ENCODE results near the gene CDH4. TPM values are rescaled to one million over a fixed set of nuclear protein-coding genes. Genes with fewer than 3 reads are reported as not detected.

The CDH4 gene
- total RNA-seq, 1 donor from 2014 or later, result not detected

DNA sequence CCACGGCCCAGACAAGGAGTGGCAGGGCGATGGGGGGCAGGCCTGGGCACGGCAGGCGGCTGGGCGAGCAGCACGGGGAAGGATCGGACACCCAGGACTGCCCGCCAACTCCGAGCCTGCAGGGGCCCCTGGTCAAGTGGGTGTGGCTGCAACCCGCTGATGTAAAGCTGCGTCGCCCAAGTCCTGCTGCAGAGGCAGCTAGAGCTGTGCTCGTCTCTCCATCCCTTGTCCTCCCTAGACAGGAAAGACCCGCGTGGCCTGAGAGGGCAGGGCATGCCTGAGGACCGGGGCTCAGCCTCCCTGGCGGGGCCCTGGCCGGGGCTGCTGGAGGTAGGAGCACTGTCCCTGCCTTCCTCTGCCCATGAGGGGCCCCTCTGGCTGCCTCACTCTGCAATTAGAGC is 281.2 kb downstream of the CDH4 start:
- no peak for DNase-seq (ENCODE audit: low spot score)
- intact Hi-C loops (cut with DNase I), result no loop called here

DNA sequence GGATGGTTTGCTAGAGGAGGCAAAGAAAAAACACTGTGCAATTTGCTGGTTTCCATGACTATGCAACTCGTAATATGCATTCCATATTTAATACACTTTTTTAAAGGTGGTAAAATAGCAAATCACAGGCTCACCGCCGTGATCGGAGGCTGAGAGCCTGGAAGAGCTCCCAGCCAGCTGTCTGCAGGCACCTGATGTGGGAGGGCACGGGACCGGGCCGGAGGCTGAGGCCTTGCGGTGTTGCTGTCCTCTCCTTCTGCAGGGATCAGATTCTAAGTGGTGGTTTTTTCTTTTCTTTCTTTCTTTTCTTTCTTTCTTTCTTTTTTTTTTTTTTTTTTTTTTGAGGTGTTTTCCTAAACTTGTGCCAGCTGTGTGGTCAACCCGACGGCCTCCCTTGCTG is 282.3 kb downstream of the CDH4 start:
- DNase-seq (ENCODE audit: low spot score), result no peak
- intact Hi-C loops (cut with DNase I), result no loop called here

DNA sequence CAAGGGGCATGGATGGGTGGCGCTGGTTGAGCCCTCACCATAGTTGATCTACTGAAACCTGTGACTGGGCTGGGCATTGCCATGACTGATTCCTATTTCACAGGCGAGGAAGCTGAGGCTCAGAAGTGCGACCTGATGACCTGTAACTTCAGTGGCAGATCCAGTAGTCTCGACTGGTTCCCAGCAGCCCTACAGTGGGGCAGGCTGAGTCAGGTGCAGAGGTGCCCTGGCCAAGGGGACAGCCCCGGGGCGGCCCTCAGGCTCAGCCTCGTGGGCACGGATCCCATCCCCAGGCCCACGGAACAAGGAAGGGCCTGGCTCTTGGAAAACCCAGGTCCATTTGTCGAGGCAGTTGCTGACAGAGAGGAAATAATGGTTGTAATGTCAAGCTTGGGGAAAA is 283.0 kb downstream of the CDH4 start:
- intact Hi-C loops (cut with DNase I), result no loop called here

DNA sequence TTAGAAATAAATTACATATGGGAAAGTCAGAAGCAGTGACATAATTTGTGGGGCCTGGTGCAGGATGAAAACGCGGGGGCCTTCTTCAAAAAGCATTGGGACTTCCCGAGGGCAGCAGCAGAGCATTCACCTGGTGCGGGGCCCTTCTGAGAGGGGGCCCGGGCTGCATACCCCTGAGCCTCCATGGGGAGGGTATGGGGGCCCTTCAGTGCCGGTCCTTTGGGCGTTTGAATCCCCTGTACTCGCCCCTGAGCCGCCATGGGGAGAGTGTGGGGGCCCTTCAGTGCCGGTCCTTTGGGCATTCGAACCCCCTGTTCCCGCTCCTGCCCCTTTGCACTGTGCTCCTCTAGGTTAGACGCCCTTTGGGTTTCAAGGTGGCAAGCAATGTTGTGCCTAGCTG is 283.5 kb downstream of the CDH4 start:
- intact Hi-C loops (cut with DNase I), result no loop called here
- no peak for DNase-seq (ENCODE audit: low spot score)

More for the DNA sequence above, 283.0 kb downstream of the CDH4 start:
- DNase-seq (ENCODE audit: low spot score), result no peak

DNA sequence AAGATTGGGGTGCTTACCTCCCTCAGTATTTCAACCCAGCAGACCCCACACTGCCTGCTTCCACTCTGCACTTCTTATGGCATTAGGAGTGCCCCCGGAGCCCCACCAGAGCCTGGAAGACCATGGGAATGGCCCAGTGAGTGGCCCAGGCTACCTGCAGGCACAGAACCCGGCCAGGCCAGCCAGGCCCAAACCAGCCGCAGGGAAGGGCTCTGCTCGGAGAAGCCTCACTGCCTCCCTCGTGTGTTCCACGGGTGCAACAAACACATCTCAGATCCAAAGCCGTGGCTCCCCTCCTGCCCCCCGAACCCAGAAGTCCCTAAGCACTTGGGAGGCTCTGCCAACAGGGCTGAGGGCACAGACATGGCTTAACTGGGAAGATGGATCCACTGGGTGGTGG is 283.9 kb downstream of the CDH4 start:
- intact Hi-C loops (cut with DNase I), result no loop called here
- DNase-seq (ENCODE audit: low spot score), result no peak

DNA sequence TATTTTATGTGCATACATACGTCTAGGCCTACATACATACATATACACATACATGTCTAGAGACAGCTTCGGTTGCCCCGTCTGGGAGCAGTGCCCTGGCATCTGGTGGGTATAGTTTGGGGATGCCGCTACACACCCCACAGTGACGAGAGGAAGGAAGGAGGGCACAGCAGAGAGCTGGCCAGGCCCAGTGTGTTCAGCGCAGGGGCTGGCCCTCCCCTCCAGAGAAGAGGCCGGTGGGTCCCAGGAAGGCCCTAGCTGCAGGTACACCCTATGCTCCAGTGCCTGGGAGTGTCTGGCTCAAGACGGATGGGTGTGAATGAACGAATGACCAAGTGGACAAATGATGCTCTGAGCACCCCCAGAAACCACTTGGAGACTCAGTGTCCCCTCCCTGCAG is 284.6 kb downstream of the CDH4 start:
- intact Hi-C loops (cut with DNase I), result no loop called here
- DNase-seq (ENCODE audit: low spot score), result no peak

DNA sequence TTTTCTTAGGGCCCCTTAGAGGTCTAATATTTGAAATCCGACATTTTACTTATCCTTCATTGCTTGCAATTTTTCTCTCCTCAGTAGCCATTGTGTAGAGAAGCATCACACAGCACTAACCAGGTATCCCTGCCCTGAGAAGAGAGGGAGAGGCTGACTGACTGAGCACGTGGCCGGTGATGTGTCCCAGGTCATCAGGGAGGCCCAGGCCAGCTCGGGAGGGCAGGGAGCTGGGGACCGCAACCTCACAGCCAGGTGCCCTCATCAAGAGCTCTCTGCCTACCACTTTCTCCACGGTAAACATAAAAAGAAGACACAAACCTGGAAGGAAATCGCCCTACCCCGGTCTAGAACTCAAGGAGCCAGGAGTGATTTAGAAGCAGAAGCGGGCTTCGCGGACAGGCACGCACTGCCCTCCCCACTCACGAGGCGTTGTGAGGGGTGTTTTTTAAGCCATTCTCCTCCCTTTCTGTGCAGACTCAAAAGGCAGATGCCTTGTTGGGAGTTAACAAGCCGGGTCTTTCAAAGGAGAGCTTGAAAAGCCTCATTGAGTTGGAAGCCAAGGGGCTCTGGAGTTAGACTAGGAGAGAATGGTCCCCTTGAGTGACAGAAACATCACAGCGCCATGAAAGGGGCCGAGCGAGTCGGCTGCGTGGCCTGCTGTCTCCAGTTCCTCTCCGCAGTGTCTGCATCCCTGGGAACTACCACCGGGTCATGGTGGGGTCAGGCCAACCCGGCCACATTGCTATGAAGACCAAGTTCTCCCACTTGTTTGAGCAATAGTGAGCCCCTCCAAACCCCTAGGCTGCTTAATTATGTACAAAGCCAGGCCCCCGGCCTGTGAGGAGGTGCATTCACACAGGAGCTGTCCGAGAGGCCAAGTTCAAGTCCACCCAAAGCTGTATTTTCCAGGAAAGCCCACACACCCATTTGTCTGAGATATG is 285.4 kb downstream of the CDH4 start:
- DNase-seq (ENCODE audit: low spot score), result no peak
- intact Hi-C loops (cut with DNase I), result no loop called here

DNA sequence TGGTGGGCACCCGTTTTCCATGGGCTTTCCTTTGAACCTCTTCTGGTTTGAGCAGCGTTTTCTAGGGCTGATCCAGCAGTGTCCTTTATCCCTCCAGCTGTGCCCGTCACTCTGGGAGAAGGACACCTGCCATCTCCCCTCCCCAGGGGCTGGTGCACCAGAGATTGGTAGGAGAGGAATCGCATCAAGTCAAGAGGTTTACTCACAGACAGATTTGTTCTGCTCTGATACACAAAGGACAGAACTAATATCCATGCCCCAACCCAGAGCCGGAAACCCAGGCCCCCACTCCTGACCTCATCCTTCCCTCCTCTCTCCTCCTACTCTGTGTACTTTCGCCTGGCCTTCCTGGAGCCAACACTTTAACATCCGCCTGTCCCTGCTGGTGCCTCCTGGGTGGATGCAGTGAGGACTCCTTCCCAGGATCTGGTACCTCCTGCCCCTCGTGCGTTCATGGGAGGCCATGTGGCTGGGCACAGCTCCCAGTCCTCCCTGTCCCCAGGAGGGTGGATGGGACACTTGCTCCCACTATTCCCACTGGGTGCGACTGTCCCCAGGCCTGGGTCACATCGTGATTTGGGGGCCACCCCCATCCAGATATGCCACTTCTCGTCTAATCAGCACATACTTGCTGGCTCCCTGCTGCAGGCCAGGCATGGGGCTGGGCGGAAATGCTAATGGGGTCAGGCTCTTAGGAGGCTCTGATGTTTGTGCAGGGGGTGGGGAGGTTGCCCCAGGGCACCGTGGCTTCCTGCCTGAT is 286.3 kb downstream of the CDH4 start:
- DNase-seq (ENCODE audit: low spot score), result no peak
- intact Hi-C loops (cut with DNase I), result no loop called here

DNA sequence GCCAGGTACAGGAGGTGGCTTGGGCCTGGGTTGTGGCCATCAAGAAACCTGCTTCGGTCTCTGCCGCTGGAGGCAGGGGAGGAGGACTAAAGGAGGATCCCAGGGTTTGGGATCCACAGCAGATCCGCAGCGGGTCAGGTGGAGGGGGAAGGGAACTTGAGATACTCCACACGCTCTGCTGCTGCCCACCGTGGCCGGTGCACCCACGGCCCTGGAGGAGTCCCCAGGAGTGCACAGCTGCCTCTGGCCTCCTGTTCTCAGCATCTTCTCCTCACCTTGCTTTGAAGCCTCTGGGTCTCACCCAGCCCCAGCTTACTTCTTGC is 286.8 kb downstream of the CDH4 start:
- intact Hi-C loops (cut with DNase I), result no loop called here
- no peak for DNase-seq (ENCODE audit: low spot score)

DNA sequence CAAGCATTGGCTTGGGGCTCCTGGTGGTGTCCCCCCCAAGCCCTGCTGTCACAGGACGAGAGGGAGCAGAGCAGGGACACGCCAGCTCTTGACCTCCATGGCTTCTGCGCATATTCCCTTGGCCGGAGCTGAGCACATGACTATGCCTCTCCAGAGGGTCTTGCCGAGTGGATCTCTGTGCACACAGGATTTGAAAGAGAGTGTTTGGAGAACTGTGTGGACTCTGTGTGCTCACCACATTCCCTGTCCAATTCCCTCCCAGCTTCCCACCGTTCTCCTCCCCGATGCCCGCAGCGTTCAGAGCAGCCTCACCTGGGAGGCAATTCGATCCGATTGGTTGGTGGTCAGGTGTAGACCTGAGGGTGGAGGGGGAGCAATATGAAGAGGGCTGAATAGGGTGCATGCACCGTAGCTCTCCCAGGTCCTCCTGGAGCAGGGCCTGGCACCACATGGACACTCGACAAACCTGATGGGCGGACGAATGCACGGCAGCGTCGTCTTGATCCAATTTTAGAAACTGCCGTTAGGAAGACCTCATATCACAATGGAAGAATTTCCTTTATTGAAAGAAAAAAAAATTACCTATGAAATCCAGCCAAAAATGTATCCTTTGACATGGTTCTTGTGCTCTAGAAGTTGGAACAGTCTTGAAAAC is 287.8 kb downstream of the CDH4 start:
- intact Hi-C loops (cut with DNase I), result no loop called here
- DNase-seq (ENCODE audit: low spot score), result no peak

DNA sequence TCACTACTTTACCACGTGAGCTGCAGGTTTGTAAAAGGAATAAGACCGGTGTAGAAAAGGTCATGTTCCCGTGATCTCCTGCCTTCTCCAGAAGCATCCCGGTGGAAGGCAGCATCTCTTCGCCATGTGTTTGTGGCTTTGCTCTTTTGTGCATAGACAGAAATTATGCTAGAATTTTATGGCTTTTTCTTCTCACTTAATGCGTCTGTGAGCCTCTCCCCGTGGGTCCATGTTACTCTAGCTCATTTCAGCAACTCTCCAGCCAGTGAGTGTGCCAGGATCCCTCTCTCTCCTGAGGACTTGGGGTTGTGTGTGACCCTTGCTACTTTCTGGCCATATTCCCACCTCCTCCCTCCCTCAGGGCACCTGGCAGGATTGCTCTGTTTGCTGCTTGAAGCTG is 289.5 kb downstream of the CDH4 start:
- no peak for DNase-seq (ENCODE audit: low spot score)
- intact Hi-C loops (cut with DNase I), result no loop called here

DNA sequence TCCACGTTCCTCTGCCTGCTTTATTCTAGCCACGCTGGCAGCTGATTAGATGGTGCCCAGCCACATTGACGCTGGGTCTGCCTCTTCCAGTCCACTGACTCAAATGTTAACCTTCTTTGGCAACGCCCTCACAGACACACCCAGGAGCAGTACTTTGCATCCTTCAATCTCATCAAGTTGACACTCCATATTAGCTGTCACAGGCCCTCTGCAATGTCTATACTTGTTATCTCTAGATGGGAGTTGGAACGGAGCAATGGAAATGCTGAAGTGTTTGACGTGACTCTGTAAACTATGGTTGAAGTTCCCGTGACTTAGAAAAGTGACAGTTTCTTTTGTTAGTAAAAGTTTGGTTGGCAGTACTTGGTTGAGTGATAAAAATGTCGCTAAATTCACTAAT is 291.0 kb downstream of the CDH4 start:
- intact Hi-C loops (cut with DNase I), result no loop called here
- no peak for DNase-seq (ENCODE audit: low spot score)

DNA sequence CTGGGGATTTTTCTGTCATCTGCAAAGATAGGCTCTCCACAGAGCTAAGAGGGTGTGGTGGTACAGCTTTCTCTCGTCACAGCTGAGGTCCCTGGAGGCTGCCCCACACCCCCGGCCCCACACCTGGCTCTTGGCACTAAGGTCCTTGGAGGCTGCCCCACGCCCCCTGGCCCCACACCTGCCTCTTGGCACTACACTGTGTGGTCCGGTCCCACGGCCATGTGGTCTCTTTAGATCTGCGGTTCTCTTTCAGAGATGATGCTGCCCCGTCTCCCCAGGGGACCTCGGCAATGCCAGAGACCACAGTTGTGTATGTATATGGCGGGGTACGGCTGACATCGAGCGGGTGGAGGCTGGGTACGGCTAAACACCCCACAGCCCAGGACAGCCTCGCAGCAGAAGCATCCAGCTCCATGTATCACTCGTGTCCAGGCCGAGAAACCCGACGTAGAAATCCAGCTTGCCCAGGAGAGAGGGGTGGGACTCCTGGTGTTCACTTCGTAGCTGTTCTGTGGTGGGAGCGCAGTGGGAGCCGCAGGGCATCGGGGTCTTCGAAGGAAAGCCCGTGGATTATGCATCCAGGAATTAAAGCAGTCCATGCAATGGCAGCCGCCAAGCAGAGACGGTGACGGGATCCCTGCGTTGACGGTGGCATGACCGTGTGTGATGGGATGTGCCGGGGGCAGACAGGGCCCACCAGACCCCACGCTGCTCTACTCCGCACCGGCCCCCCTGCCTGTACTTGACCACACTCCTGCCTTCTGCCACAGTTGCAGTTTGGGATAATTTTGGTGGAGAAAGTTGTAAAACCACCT is 292.1 kb downstream of the CDH4 start:
- intact Hi-C loops (cut with DNase I), result no loop called here
- no peak for DNase-seq (ENCODE audit: low spot score)

DNA sequence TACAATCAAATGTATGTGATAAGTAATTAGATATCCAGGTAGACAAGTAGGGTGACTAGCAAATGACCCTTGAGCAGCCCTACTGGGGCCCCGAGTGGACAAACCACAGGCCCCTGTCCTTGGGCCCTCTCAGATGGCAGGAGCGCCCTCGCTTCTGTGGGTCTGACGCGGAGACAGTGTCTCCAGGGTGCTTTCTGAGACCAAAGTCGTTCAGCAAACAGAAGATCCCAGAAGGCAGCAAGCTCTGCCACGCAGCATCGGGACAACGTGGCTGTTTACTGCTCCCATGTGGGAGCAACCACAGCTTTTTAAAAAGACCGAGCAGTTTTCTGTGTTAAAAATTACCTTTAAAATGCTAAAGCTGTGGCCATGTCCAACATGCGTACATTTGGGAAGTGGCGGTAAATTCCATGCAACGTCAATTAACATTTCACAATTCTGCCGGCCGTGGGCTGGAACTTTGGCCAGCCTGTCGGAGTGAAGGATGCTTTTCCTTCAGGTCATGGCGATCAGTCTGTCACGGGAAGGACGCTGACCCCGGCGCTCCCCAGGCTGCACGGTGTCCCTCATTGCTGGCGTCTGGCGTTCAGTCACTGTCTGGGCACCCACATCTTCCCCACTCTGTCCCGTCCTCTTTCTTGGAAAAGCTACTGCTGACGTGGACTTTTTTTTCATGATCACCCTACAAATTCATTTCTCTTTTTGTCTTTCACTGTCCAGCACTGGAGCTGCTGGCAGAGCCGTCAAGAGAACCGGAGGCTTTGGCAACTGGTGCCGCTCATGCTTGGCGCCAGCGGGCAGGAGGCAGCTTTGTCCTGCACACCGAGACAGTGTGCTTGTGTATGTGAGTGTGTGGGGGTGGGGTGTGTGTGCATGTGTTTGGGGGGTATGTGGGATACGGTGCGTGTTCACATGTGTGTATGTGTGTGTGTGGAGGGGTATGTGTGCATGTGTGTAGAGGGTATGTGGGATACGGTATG is 293.1 kb downstream of the CDH4 start:
- intact Hi-C loops (cut with DNase I), result no loop called here
- DNase-seq (ENCODE audit: low spot score), result no peak

DNA sequence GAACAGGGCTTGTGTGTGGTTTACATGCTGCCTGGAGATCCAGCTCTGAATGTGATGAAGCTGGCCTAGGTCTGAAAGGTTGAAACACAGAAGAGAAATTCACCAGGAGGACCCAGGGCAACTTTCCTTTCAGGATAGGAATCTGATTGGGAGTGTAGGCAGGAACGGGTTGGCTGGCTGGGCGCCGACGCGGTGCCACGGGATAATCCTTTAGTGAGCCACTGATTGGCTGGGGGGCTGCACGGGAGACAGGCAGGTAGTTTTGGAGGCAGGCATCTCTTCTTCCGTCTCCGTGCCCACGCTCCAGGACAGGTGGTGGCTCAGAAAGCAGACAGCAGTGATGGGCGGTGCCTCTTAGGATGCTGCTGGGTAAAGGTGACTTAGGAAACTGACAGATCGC is 294.6 kb downstream of the CDH4 start:
- intact Hi-C loops (cut with DNase I), result no loop called here

DNA sequence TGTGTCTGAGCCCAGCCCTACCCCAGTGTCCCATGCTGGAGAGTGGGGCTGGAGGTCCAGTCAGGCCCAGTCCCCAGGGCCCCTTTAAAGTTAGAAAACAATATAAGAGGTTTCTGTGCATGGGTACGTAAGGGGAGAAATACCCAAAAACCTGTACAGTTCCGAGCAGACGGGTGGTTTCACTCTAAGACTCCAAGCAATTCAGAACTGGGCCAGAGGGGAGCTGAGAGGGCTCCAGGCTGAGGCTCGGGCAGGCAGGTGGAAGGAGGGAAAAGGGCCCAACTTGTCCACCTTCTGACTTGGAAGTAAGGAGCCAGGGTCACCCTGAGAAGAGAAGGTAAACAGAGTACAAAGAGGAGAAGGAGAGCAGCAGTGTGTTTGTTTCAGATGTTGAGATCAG is 296.0 kb downstream of the CDH4 start:
- intact Hi-C loops (cut with DNase I), result no loop called here
- no peak for DNase-seq (ENCODE audit: low spot score)

More for the DNA sequence above, 294.6 kb downstream of the CDH4 start:
- DNase-seq (ENCODE audit: low spot score), result no peak

DNA sequence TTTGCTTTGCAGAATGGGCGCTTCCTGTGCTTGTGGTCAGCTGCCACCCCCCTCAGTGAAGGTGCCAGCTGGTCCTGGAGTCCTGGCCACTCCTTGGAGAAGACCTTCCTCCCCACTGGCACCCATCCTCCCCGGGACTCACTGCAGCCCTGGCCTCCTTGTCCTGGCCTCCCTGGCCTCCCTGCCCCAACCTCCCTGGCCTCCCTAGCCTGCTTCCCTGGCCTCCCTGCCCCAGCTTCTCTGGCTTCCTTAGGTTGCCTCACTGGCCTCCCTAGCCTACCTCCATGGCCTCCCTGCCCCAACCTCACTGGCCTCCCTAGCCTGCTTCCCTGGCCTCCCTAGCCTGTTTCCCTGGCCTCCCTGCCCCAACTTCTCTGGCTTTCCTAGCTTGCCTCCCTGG is 297.8 kb downstream of the CDH4 start:
- intact Hi-C loops (cut with DNase I), result no loop called here
- DNase-seq (ENCODE audit: low spot score), result no peak

DNA sequence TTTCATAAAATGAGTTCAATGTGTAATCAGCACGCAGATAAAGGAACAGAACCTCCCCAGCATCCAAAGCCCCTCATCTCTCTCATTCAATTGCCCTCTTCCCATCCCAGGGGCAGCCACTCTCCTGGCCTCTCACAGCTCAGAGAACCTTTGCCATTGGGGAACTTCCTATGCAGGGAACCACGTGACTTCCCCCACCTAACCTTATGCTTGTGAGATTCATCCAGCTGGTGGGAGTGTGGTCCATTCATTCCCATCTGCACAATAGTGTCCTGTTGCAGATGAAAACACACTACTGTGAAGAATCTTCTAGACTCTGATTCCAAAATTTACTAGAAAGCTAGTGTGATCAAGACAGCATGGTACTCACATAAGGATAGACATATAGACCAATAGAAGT is 299.3 kb downstream of the CDH4 start:
- intact Hi-C loops (cut with DNase I), result no loop called here
- DNase-seq (ENCODE audit: low spot score), result no peak

DNA sequence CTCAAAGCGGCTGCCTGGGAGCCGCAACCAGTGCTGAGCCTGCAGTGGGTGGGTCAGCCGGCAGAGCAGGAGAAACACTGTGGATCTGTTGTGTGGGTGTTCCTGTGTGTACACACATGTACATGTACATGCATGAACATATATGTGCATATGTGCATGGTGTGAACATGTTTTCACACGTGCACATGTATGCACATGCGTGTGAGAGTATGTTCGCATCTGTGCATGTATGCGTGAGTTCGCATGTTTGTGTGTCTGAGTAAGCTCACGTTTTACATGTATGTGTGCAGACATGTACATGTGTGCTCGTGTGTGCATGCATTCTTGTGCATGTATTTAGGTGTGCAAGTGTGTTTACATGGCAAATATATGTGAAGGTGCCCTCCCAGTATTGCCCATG is 302.6 kb downstream of the CDH4 start:
- intact Hi-C loops (cut with DNase I), result no loop called here
- no peak for DNase-seq (ENCODE audit: low spot score)
